ENCODE results near the gene LKAAEAR1.

LKAAEAR1 gene

DNA sequence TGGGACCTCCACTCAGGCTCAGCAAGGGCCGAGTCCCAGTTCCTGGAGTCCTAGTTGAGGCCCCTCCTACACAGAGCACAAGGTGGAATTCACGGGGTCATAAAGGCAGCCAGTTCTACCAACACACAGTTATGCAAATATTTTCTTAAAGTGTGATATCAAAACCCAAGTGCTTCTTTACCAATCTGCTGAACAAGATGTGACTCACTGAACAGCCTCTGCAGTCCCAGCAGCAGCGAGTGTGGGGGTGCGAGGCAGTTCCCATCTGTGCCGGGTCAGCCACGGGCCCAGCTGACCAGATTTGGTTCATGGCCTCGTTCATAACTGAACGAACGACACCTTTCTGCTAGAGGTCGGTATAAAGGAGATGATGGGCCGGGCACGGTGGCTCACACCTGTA, 25.7 kb downstream of the LKAAEAR1 start:
- in situ Hi-C loops (cut with MboI; ENCODE audit: low pct_unique_long_range_greater_than_20kb, low sequenced_read_pairs, unreplicated experiment) = no loop called here
- no peak for DNase-seq (ENCODE audit: low spot score)
- TF ChIP-seq, protein P1, sequence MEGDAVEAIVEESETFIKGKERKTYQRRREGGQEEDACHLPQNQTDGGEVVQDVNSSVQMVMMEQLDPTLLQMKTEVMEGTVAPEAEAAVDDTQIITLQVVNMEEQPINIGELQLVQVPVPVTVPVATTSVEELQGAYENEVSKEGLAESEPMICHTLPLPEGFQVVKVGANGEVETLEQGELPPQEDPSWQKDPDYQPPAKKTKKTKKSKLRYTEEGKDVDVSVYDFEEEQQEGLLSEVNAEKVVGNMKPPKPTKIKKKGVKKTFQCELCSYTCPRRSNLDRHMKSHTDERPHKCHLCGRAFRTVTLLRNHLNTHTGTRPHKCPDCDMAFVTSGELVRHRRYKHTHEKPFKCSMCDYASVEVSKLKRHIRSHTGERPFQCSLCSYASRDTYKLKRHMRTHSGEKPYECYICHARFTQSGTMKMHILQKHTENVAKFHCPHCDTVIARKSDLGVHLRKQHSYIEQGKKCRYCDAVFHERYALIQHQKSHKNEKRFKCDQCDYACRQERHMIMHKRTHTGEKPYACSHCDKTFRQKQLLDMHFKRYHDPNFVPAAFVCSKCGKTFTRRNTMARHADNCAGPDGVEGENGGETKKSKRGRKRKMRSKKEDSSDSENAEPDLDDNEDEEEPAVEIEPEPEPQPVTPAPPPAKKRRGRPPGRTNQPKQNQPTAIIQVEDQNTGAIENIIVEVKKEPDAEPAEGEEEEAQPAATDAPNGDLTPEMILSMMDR (IDR thresholded peaks at IDR 0.05; ENCODE audit: extremely low read depth, insufficient read depth, missing control alignments) = no peak

DNA sequence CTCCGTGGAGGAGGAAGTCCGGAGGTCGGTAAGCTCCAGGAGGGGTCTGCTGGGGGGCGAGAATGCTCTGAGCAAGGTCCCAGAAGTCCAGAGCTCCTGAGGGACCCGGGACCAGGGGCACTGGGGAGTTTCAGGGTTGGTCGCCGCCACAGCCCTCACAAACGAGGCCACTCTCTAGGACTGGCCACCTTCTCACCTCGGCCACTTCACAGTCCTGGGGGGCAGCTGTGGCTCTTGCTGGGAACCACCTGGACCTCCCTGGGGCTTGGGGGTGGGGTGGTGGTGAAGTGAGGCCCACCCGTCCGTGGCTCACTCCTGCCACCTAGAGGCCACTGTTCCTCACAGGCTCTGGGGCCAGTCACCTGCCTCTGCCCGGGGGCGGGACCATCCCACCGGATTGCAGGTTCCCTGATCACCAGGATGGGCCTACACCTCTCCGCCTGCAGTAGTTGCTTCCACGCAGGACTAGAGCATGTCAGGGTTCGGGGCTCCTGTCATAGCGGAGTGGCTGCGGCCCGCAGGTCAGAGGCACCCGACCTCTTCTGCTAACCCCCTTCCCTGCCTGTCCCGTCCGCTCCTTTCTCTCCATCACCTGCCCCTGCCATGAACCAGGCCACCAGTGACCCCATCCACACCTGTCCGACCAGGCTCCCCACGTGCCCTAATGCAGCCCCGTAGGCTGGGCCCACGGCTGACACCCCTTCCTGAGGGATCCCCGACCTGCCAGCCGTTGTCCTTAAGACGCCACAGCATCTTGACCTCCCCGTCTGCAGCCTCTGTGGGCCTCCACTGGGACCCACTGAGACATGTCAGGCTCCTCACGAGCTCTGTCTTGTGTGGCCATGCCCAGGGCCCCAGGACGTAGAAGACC, 26.3 kb downstream of the LKAAEAR1 start:
- in situ Hi-C loops (cut with MboI; ENCODE audit: low pct_unique_long_range_greater_than_20kb, low sequenced_read_pairs, unreplicated experiment) = no loop called here
- TF ChIP-seq, protein P1 (IDR thresholded peaks at IDR 0.05; ENCODE audit: extremely low read depth, insufficient read depth, missing control alignments) = peak; percentile 97
- DNase-seq (ENCODE audit: low spot score) = peak; percentile 91

DNA sequence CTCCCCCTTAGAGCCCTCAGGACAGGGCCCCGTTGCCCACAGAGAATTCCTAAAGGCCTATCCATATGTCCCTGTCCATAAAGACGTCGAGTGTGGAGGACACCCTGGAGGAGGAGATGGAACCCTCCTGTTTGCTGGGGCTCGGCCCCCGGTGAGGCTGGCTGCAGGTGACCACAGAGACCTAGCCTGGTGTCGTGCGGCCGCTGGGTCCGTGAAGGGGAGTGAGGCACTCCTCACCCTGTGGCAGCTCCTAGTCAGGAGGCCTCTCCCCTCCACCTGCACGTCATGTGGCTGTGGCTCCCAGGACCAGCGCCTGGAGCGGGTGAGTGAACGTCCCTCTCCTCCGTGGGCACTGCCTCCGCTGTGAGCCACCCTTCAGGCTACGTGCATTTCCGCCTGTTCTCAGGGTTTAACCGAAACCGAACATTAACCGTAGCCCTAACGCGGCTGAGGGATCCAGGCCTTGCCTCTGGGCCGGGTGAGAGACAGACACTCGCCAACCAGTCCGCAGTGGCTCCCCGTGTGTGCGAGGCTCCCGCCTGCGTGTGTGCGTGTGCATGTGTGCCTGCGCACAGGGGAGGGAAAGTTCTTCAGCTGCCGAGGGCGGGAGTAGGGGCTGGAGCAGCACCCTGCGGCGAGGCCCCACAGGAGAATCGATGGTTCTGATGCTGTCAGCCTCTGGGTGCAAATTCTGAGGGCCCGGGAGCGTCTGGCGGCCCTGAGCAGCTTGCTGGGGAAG, 27.1 kb downstream of the LKAAEAR1 start:
- in situ Hi-C loops (cut with MboI; ENCODE audit: low pct_unique_long_range_greater_than_20kb, low sequenced_read_pairs, unreplicated experiment) = no loop called here
- no peak for DNase-seq (ENCODE audit: low spot score)
- TF ChIP-seq, protein P1 (IDR thresholded peaks at IDR 0.05; ENCODE audit: extremely low read depth, insufficient read depth, missing control alignments) = no peak

DNA sequence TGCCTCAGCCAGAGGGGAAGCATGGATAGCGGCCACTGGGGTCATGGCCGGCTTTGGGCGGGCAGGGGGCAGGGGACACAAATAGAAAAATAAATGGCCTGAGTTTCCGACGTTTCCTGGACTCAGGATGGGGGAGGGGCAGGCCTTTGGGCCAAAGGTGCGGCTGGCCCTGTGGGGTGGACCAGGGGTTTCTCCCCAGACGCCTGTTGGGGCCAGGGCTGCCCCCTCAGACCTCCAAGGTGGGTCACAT, 27.6 kb downstream of the LKAAEAR1 start:
- DNase-seq (ENCODE audit: low spot score) = no peak
- TF ChIP-seq, protein P1 (IDR thresholded peaks at IDR 0.05; ENCODE audit: extremely low read depth, insufficient read depth, missing control alignments) = no peak
- in situ Hi-C loops (cut with MboI; ENCODE audit: low pct_unique_long_range_greater_than_20kb, low sequenced_read_pairs, unreplicated experiment) = no loop called here

DNA sequence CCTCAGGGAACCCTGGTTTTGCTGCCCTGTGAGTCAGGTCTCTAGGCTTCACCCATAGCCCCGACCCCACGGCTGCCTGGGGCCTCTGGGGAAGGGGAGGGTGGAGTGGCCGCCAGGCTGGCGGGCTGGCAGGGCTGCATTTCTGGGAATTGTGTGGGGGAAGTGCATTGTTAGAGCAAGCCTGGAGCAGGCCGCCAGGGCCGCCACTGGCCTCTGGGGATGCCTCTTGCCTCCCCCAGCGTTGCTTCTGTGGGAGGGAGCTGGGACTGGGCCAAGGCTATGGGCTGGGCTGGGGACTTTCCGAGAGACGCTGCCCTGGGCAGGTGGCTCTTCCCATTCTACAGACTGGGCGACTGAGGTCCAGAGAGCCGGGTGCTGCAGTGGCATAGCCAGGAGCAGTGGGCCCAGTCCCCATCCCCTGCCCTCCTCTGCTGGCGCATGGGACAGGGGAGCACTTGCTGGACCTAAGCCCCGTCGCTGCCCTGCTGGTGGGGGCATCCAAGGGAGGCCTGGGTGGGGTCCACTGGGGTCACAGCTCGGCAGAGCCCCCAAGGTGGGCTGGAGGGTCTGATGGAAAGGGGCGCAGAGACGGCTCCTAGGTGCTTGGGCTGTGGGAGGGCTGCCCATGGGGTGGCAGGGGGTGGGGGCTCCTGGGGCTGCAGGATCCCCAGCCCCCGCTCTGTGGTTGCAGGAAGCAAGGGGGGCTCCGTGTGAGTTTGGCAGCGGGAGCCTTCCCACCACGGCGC, 28.1 kb downstream of the LKAAEAR1 start:
- TF ChIP-seq, protein P1 (IDR thresholded peaks at IDR 0.05; ENCODE audit: extremely low read depth, insufficient read depth, missing control alignments) = no peak
- in situ Hi-C loops (cut with MboI; ENCODE audit: low pct_unique_long_range_greater_than_20kb, low sequenced_read_pairs, unreplicated experiment) = no loop called here
- DNase-seq (ENCODE audit: low spot score) = peak; percentile 63

DNA sequence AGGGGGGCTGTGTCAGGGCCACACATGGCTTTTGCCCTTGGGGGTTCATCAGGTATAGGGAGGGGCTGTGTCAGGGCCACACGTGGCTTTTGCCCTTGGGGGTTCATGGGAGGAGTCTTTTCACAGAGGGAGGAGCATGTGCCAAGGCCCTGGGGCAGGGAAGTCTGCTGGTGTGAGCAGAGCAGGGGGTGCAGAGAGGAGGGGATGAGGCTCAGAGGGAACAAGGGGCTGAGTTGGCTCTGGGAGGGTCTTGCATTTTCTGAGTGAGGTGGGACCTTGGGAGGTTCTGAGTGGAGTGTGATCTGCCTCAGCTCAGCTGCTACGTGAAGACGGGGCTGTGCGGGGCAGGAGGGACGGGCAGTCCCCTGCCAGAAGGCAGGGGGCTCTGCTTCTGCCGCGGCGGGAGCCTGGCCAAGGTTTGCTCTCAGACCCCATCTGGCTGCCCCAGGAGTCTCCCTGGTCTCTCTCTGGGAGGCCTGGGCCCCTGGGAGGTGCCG, 28.8 kb downstream of the LKAAEAR1 start:
- DNase-seq (ENCODE audit: low spot score) = no peak
- TF ChIP-seq, protein P1 (IDR thresholded peaks at IDR 0.05; ENCODE audit: extremely low read depth, insufficient read depth, missing control alignments) = no peak
- in situ Hi-C loops (cut with MboI; ENCODE audit: low pct_unique_long_range_greater_than_20kb, low sequenced_read_pairs, unreplicated experiment) = no loop called here

Data from GM13977 (cell line).